HG03571 (cell line): Measurements from ENCODE around the gene MFNG.
"Not testable (repeated sequence)": the region's sequence is repeated elsewhere in the genome, so short reads cannot be mapped to it uniquely, and the experiment has no call there.

ENCODE experiments used
- ATAC-seq: cut with Tn5 transposase; IDR thresholded peaks from one replicate; pipeline ENCODE4 v1.9.1; 2021; ENCODE audit not compliant: unreplicated experiment

The MFNG gene

GRCh38 chr22:37486224-37486845 is at the start of gene MFNG:
TSS of gene MFNG (minus strand) at chr22:37486384. CDS start at chr22:37486177, 207 bp downstream.
- ATAC-seq: peak; percentile 44

- no peak for ATAC-seq
Observed at GRCh38 chr22:37535159-37535558, 49.0 kb upstream of the MFNG start.

GRCh38 chr22:37534445-37534844 is 48.3 kb upstream of the MFNG start:
- no peak for ATAC-seq

GRCh38 chr22:37533995-37534394 is 47.8 kb upstream of the MFNG start:
- no peak for ATAC-seq

- no peak for ATAC-seq
Observed at GRCh38 chr22:37529652-37530345, 43.6 kb upstream of the MFNG start.

GRCh38 chr22:37527952-37528351 is 41.8 kb upstream of the MFNG start:
- ATAC-seq: not testable (repeated sequence)

- not testable (repeated sequence) for ATAC-seq
Observed at GRCh38 chr22:37527081-37527752, 41.0 kb upstream of the MFNG start.

GRCh38 chr22:37526376-37526775 is 40.2 kb upstream of the MFNG start:
- no peak for ATAC-seq

GRCh38 chr22:37525746-37526350 is 39.7 kb upstream of the MFNG start:
- no peak for ATAC-seq

- ATAC-seq: no peak
Observed at GRCh38 chr22:37525073-37525745, 39.0 kb upstream of the MFNG start.

- no peak for ATAC-seq
Observed at GRCh38 chr22:37522482-37522881, 36.3 kb upstream of the MFNG start.

GRCh38 chr22:37521236-37521739 is 35.1 kb upstream of the MFNG start:
- no peak for ATAC-seq

GRCh38 chr22:37520776-37521191 is 34.6 kb upstream of the MFNG start:
- ATAC-seq: no peak

- ATAC-seq: no peak
Observed at GRCh38 chr22:37519268-37520195, 33.3 kb upstream of the MFNG start, which contains the start of gene CARD10. TSS of gene CARD10 (minus strand) at chr22:37519415. CDS start at chr22:37519200, 215 bp downstream.

- no peak for ATAC-seq
Observed at GRCh38 chr22:37518509-37519267, 32.5 kb upstream of the MFNG start.

- no peak for ATAC-seq
Observed at GRCh38 chr22:37517826-37518450, 31.8 kb upstream of the MFNG start.

- no peak for ATAC-seq
Observed at GRCh38 chr22:37516456-37516855, 30.3 kb upstream of the MFNG start.

GRCh38 chr22:37515901-37516300 is 29.7 kb upstream of the MFNG start:
- ATAC-seq: no peak
